A549 (cell line): ENCODE measurements around the gene CLEC4C. TPM values are rescaled to one million over a fixed set of nuclear protein-coding genes. Genes with fewer than 3 reads are reported as not detected.

ENCODE experiments used
- ATAC-seq, 2 experiments: fragments of 200-7000 bp in 1 of 2; fragments of >200 bp in 1 of 2; cut with Nextera tagmentation in 1 of 2; cut with Tn5 transposase in 1 of 2; 3 replicates each; pipeline versions ENCODE4 v1.8.0 to v1.9.1; 2018 to 2020; ENCODE audit warnings: mild to moderate bottlenecking in 1 of 2, moderate library complexity in 1 of 2
- CTCF ChIA-PET: fragments of 300-600 bp; sonication (Branson Sonifier 250); formaldehyde crosslinking; extraction: SDS; loops from one replicate; lab custom pipeline; 2021; ENCODE audit warnings: antibody characterized with exemption, inconsistent platforms; lab: Yijun Ruan, JAX
- POLR2A ChIA-PET: fragments of 350-600 bp; formaldehyde crosslinking; extraction: SDS; loops from one replicate; lab custom pipeline; 2021; ENCODE audit warnings: antibody characterized with exemption, inconsistent platforms; lab: Yijun Ruan, JAX
- DNase-seq, 2 experiments: peaks; one replicate each; pipeline versions ENCODE4 v3.0.0 to v3.0.0-alpha.2; 2011 to 2016; ENCODE audit warnings: low read depth in 1 of 2, low spot score in 1 of 2
- FAIRE-seq: peaks from 2 replicates; lab custom pipeline; 2011; peaks lifted over from hg19 to GRCh38; lab: Jason Lieb, UNC
- H3K27ac ChIP-seq, 2 experiments: fragments of >200 bp; sonication (Bioruptor Twin); formaldehyde crosslinking; 3 replicates each; pipeline ENCODE4 v1.5.1; 2016 to 2017
- H3K4me1 ChIP-seq: fragments of >200 bp; sonication (Bioruptor Twin); formaldehyde crosslinking; 3 replicates; pipeline ENCODE4 v1.6.1; 2016
- H3K4me2 ChIP-seq: fragments of >200 bp; sonication (Bioruptor Twin); formaldehyde crosslinking; 3 replicates; pipeline ENCODE4 v1.6.1; 2016
- H3K4me3 ChIP-seq: fragments of >200 bp; sonication (Bioruptor Twin); formaldehyde crosslinking; 3 replicates; pipeline ENCODE4 v1.5.1; 2016
- H3K9me3 ChIP-seq: fragments of >200 bp; sonication (Bioruptor Twin); formaldehyde crosslinking; 3 replicates; pipeline ENCODE4 v1.6.1; 2016
- BHLHE40 ChIP-seq: IDR thresholded peaks from 2 replicates; pipeline ENCODE4 v1.6.1; 2012; ENCODE audit warnings: low read depth, low read length, inconsistent platforms
- CHD4 ChIP-seq: fragments of 200-600 bp; sonication (generic); IDR thresholded peaks from 2 replicates; pipeline ENCODE4 v1.6.1; 2016; ENCODE audit warnings: antibody characterized with exemption, mild to moderate bottlenecking, borderline replicate concordance
- EHF ChIP-seq: fragments of 250-450 bp; sonication (Bioruptor Pico); IDR thresholded peaks from 2 replicates; pipeline ENCODE4 v1.5.0; 2020; ENCODE audit warnings: mild to moderate bottlenecking
- EP300 ChIP-seq, 2 experiments: fragments of >200 bp; sonication (Bioruptor Twin); formaldehyde crosslinking; IDR thresholded peaks; 2 replicates in 1 of 2; 3 replicates in 1 of 2; pipeline ENCODE4 v1.6.1; 2016 to 2017
- ESRRA ChIP-seq: fragments of 150-350 bp; IDR thresholded peaks from 2 replicates; pipeline ENCODE4 v1.6.1; 2014; ENCODE audit warnings: mild to moderate bottlenecking, low read length, borderline replicate concordance
- FOSB ChIP-seq: fragments of 250-450 bp; sonication (Bioruptor Pico); IDR thresholded peaks from 2 replicates; pipeline ENCODE4 v1.5.0; 2020; ENCODE audit warnings: mild to moderate bottlenecking, moderate library complexity
- FOXS1 ChIP-seq: fragments of 250-450 bp; sonication (Bioruptor Pico); IDR thresholded peaks from 2 replicates; pipeline ENCODE4 v1.5.0; 2020; ENCODE audit warnings: mild to moderate bottlenecking, moderate library complexity
- GATA3 ChIP-seq: IDR thresholded peaks from 2 replicates; pipeline ENCODE4 v1.6.1; 2012; ENCODE audit warnings: borderline replicate concordance
- HOXA7 ChIP-seq: fragments of 250-450 bp; sonication (Bioruptor Pico); IDR thresholded peaks from 2 replicates; pipeline ENCODE4 v1.5.0; 2020; ENCODE audit warnings: mild to moderate bottlenecking, moderate library complexity
- HOXB13 ChIP-seq: fragments of 250-450 bp; sonication (Bioruptor Pico); IDR thresholded peaks from 2 replicates; pipeline ENCODE4 v1.5.0; 2020; ENCODE audit warnings: low read depth, mild to moderate bottlenecking, moderate library complexity
- HOXB5 ChIP-seq: fragments of 250-450 bp; sonication (Bioruptor Pico); IDR thresholded peaks from 2 replicates; pipeline ENCODE4 v1.5.0; 2020; ENCODE audit warnings: mild to moderate bottlenecking, moderate library complexity
- KDM5A ChIP-seq: fragments of 200-600 bp; sonication (generic); IDR thresholded peaks from 2 replicates; pipeline ENCODE4 v1.6.1; 2016; ENCODE audit warnings: antibody characterized with exemption, mild to moderate bottlenecking
- MYC ChIP-seq: IDR thresholded peaks from 2 replicates; pipeline ENCODE4 v1.6.1; 2012; ENCODE audit warnings: mild to moderate bottlenecking, inconsistent platforms, low read length, improper control_type of control experiment, borderline replicate concordance
- NFE2L2 ChIP-seq: fragments of 150-350 bp; conservative IDR thresholded peaks from 2 replicates; pipeline ENCODE4 v1.6.1; 2014; ENCODE audit warnings: low read length
- NR3C1 ChIP-seq: fragments of >200 bp; sonication (Bioruptor Twin); formaldehyde crosslinking; IDR thresholded peaks from 3 replicates; pipeline ENCODE4 v1.6.1; 2017
- POLR2AphosphoS2 ChIP-seq: conservative IDR thresholded peaks from 2 replicates; pipeline ENCODE4 v1.6.1; 2012; ENCODE audit warnings: low read length, improper control_type of control experiment, inconsistent platforms
- RAD21 ChIP-seq, 2 experiments: fragments of >200 bp in 1 of 2; sonication (Bioruptor Twin) in 1 of 2; formaldehyde crosslinking in 1 of 2; IDR thresholded peaks in 1 of 2; conservative IDR thresholded peaks in 1 of 2; 2 replicates in 1 of 2; 3 replicates in 1 of 2; pipeline ENCODE4 v1.6.1; 2012 to 2018; ENCODE audit warnings: inconsistent platforms in 1 of 2
- RCOR1 ChIP-seq: fragments of 150-350 bp; IDR thresholded peaks from 2 replicates; pipeline ENCODE4 v1.6.1; 2014; ENCODE audit warnings: antibody characterized with exemption, low read length, low read depth
- TFCP2L1 ChIP-seq: fragments of 250-450 bp; sonication (Bioruptor Pico); IDR thresholded peaks from 2 replicates; pipeline ENCODE4 v1.5.0; 2021; ENCODE audit warnings: mild to moderate bottlenecking
- ZNF302 ChIP-seq: fragments of 250-450 bp; sonication (Bioruptor Pico); IDR thresholded peaks from 2 replicates; pipeline ENCODE4 v1.9.0; 2021; ENCODE audit warnings: inconsistent platforms, mild to moderate bottlenecking, moderate library complexity
- WGBS: methylation state at CpG from one replicate; pipeline ENCODE4 v1.1.6; 2017; ENCODE audit errors: missing lambda C conversion rate; 5-methylcytosine and 5-hydroxymethylcytosine counted together
- polyA plus RNA-seq, 4 experiments: library from polyadenylated mRNA; depleted of rRNA in 3 of 4; stranded (reverse); fragments of >200 nt; fragmentation: RNase III in 1 of 4; extraction: RNeasy Plus Mini Kit Qiagen cat#74134 plus additional on column Dnase treatment in 1 of 4; gene quantifications; 2 replicates in 3 of 4; 3 replicates in 1 of 4; pipeline ENCODE4 v1.2.3, GENCODE V29; 2011 to 2017
- TF ChIP-seq, protein P1 (sequence below): fragments of >200 bp; sonication (Bioruptor Twin); formaldehyde crosslinking; IDR thresholded peaks from 3 replicates; pipeline ENCODE4 v1.5.1; 2016
- TF ChIP-seq, protein P2 (sequence below): fragments of 450-650 bp; IDR thresholded peaks from 2 replicates; pipeline ENCODE4 v1.6.1; 2014; ENCODE audit warnings: antibody characterized with exemption
- TF ChIP-seq, protein P3 (sequence below): fragments of 250-450 bp; sonication (Bioruptor Pico); IDR thresholded peaks from 2 replicates; pipeline ENCODE4 v1.5.0; 2020; ENCODE audit warnings: low read depth, mild to moderate bottlenecking, moderate library complexity
- TF ChIP-seq, protein P4 (sequence below): fragments of 150-350 bp; IDR thresholded peaks from 2 replicates; pipeline ENCODE4 v1.6.1; 2014; ENCODE audit warnings: low read depth, mild to moderate bottlenecking, low read length
- TF ChIP-seq, protein P5 (sequence below): fragments of >200 bp; sonication (Bioruptor Twin); formaldehyde crosslinking; IDR thresholded peaks from 2 replicates; pipeline ENCODE4 v1.6.1; 2016

Gene CLEC4C
- polyA plus RNA-seq, 2 of the 4 experiments (the other 2 are of a cell fraction): not detected

DNA sequence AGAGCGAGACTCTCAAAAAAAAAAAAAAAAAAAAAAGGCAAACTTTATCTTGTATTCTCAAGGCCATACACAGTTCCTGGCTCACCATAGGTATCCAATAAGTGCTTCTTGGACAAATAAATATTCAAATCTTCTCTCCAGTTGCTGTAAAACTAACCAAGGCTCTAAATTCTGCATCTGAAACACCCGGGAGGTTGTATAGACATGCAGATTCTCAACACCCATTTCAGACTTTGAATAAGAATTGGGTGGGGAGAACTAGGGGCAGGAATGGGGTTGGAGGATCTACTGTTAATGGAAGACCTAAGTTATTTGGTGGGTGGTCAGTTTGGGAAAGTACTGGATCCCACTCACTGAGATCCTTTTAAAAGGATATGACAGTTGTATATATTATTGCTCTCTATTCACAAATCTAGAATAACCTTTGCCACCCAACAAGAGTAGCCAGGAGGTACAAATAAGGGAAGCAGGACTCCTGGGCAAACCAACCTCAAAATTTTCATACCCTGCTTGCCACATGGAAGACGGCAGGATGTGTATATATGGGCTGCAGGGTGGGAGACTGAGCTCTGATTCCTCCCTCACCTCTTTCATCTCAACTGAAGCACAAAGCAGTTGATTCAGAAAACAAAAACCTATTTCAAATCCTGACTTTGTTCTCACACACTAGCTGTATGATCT lies 52.5 kb downstream of the CLEC4C start (continued):
- TF ChIP-seq, protein P1, sequence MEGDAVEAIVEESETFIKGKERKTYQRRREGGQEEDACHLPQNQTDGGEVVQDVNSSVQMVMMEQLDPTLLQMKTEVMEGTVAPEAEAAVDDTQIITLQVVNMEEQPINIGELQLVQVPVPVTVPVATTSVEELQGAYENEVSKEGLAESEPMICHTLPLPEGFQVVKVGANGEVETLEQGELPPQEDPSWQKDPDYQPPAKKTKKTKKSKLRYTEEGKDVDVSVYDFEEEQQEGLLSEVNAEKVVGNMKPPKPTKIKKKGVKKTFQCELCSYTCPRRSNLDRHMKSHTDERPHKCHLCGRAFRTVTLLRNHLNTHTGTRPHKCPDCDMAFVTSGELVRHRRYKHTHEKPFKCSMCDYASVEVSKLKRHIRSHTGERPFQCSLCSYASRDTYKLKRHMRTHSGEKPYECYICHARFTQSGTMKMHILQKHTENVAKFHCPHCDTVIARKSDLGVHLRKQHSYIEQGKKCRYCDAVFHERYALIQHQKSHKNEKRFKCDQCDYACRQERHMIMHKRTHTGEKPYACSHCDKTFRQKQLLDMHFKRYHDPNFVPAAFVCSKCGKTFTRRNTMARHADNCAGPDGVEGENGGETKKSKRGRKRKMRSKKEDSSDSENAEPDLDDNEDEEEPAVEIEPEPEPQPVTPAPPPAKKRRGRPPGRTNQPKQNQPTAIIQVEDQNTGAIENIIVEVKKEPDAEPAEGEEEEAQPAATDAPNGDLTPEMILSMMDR: no peak
- TF ChIP-seq, protein P2, sequence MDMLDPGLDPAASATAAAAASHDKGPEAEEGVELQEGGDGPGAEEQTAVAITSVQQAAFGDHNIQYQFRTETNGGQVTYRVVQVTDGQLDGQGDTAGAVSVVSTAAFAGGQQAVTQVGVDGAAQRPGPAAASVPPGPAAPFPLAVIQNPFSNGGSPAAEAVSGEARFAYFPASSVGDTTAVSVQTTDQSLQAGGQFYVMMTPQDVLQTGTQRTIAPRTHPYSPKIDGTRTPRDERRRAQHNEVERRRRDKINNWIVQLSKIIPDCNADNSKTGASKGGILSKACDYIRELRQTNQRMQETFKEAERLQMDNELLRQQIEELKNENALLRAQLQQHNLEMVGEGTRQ: no peak
- TF ChIP-seq ESRRA: no peak
- no peak for TF ChIP-seq RAD21 (conservative IDR thresholded peaks at IDR 0.05 in 1 of 2, IDR thresholded peaks at IDR 0.05 in 1 of 2)

DNA sequence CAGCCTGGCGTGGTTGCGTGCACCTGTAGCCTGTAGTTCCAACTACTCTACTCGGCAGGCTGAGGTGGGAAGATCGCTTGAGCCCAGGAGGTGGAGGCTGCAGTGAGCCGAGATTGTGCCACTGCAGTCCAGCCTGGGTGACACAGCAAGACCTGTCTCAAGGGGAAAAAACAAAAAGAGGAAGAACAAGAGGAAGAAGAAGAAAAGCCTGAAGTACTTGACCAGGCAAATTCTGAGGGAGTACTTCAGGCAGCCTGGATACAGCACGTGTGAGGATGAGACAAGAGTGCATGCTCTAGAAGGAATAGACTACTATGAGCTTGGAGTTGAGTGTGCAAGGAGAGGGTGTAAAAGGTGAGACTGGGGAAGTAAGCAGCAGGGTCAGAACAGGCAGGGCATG lies 53.4 kb downstream of the CLEC4C start:
- DNase-seq (no peak), ATAC-seq (no peak), FAIRE-seq (no peak)
- Histone ChIP-seq H3K27ac (no peak overlapping the region), H3K4me1 (no peaks in the 10 kb centered on the region), H3K4me3 (no peak overlapping the region), H3K9me3 (no peaks in the 10 kb centered on the region), H3K4me2 (no peak overlapping the region)
- ChIA-PET POLR2A (no interaction called here), CTCF (interaction anchor here (0.9 kb wide), 1 partner anchor 17 kb away, joined by 3 read pairs; no protein-coding TSS in a partner anchor)
- WGBS: 73% methylated on average over 6 of the region's 6 CpGs
- no peak for TF ChIP-seq NFE2L2
- TF ChIP-seq HOXB13 (CRISPR knock-in tag): no peak

DNA sequence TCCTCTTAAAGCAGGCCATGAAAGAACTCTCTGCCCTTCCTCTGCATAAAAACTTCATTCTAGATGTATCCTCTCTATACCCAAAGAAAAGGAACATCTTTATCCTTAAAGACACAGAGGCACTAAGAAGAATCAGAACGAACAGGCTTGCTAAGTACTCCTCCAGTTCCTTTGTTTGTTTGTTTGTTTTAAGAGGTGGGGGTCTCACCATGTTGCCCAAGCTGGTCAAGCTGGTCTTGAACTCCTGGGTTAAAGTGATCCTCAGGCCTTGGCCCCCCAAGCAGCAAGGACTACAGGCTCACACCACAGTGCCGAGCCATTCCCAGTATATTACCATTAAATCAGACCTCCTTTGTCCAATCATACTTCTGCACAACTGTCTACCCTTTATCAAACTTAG lies 65.6 kb downstream of the CLEC4C start:
- no peak overlapping the region for H3K4me2 ChIP-seq
- POLR2A ChIA-PET: no interaction called here
- no peak overlapping the region for H3K27ac ChIP-seq
- 62% methylated on average over 2 of the region's 2 CpGs for WGBS
- no peak for FAIRE-seq
- no peak for TF ChIP-seq POLR2AphosphoS2
- TF ChIP-seq HOXB5 (CRISPR knock-in tag): no peak
- TF ChIP-seq RCOR1: no peak
- TF ChIP-seq EP300 (IDR thresholded peaks at IDR 0.05): no peak
- TF ChIP-seq FOSB (CRISPR knock-in tag): no peak
- TF ChIP-seq, protein P3, sequence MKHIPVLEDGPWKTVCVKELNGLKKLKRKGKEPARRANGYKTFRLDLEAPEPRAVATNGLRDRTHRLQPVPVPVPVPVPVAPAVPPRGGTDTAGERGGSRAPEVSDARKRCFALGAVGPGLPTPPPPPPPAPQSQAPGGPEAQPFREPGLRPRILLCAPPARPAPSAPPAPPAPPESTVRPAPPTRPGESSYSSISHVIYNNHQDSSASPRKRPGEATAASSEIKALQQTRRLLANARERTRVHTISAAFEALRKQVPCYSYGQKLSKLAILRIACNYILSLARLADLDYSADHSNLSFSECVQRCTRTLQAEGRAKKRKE (CRISPR knock-in tag): no peak
- TF ChIP-seq, protein P4, sequence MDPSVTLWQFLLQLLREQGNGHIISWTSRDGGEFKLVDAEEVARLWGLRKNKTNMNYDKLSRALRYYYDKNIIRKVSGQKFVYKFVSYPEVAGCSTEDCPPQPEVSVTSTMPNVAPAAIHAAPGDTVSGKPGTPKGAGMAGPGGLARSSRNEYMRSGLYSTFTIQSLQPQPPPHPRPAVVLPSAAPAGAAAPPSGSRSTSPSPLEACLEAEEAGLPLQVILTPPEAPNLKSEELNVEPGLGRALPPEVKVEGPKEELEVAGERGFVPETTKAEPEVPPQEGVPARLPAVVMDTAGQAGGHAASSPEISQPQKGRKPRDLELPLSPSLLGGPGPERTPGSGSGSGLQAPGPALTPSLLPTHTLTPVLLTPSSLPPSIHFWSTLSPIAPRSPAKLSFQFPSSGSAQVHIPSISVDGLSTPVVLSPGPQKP: no peak
- TF ChIP-seq EHF (CRISPR knock-in tag): no peak
- TF ChIP-seq TFCP2L1 (CRISPR knock-in tag): no peak
- TF ChIP-seq ZNF302 (CRISPR knock-in tag): no peak
- TF ChIP-seq MYC: no peak
- no peak for TF ChIP-seq HOXA7 (CRISPR knock-in tag)
- no peak for TF ChIP-seq NR3C1
- no peak for TF ChIP-seq HOXB13 (CRISPR knock-in tag)
- TF ChIP-seq, protein P5, sequence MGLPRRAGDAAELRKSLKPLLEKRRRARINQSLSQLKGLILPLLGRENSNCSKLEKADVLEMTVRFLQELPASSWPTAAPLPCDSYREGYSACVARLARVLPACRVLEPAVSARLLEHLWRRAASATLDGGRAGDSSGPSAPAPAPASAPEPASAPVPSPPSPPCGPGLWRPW: no peak
- TF ChIP-seq FOXS1 (CRISPR knock-in tag): no peak
- TF ChIP-seq KDM5A: no peak
- TF ChIP-seq BHLHE40: no peak
- TF ChIP-seq CHD4: no peak
- TF ChIP-seq GATA3: no peak
- H3K4me1 ChIP-seq: no peaks in the 10 kb centered on the region
- CTCF ChIA-PET: interaction anchor here (0.6 kb wide), 1 partner anchor 154 kb away, joined by 4 read pairs; no protein-coding TSS in a partner anchor
- no peak for DNase-seq
- H3K4me3 ChIP-seq: no peak overlapping the region
- no peaks in the 10 kb centered on the region for H3K9me3 ChIP-seq
- no peak for ATAC-seq
